Chondrocyte (in vitro differentiated cells): ENCODE measurements around the gene FOXP4. TPM values are rescaled to one million over a fixed set of nuclear protein-coding genes. Genes with fewer than 3 reads are reported as not detected.

Source experiments
- DNase-seq: peaks from one replicate; pipeline ENCODE4 v3.0.0; 2021; ENCODE audit warnings: mixed read lengths, low spot score
- H3K27ac Mint-ChIP-seq: one replicate; pipeline ENCODE4 v1.8.0; 2021; ENCODE audit warnings: mild to moderate bottlenecking, moderate library complexity, mixed read lengths; ENCODE audit not compliant: unreplicated experiment
- H3K27me3 Mint-ChIP-seq: 2 replicates; pipeline ENCODE4 v1.8.0; 2021; ENCODE audit warnings: low read depth, mixed read lengths
- H3K36me3 Mint-ChIP-seq: 2 replicates; pipeline ENCODE4 v1.8.0; 2021; ENCODE audit warnings: low read depth, mixed read lengths
- H3K4me1 Mint-ChIP-seq: 2 replicates; pipeline ENCODE4 v1.8.0; 2021; ENCODE audit warnings: low read depth, mild to moderate bottlenecking, mixed read lengths
- H3K4me3 Mint-ChIP-seq: one replicate; pipeline ENCODE4 v1.8.0; 2021; ENCODE audit warnings: mild to moderate bottlenecking, moderate library complexity, mixed read lengths; ENCODE audit not compliant: unreplicated experiment
- H3K9me3 Mint-ChIP-seq: 2 replicates; pipeline ENCODE4 v1.8.0; 2021; ENCODE audit warnings: low read depth, mixed read lengths
- total RNA-seq: library from RNA; stranded (reverse); gene quantifications from 3 replicates; pipeline ENCODE4 v1.2.1, GENCODE V29; 2021
- TF ChIP-seq, protein P1 (sequence below): fragments of 200-600 bp; sonication (generic); IDR thresholded peaks from 2 replicates; pipeline ENCODE4 v1.5.0; 2021; ENCODE audit warnings: antibody characterized with exemption, mild to moderate bottlenecking, moderate library complexity

The FOXP4 gene
- total RNA-seq, 1 donor from 2014 or later, result 18.6 TPM

DNA sequence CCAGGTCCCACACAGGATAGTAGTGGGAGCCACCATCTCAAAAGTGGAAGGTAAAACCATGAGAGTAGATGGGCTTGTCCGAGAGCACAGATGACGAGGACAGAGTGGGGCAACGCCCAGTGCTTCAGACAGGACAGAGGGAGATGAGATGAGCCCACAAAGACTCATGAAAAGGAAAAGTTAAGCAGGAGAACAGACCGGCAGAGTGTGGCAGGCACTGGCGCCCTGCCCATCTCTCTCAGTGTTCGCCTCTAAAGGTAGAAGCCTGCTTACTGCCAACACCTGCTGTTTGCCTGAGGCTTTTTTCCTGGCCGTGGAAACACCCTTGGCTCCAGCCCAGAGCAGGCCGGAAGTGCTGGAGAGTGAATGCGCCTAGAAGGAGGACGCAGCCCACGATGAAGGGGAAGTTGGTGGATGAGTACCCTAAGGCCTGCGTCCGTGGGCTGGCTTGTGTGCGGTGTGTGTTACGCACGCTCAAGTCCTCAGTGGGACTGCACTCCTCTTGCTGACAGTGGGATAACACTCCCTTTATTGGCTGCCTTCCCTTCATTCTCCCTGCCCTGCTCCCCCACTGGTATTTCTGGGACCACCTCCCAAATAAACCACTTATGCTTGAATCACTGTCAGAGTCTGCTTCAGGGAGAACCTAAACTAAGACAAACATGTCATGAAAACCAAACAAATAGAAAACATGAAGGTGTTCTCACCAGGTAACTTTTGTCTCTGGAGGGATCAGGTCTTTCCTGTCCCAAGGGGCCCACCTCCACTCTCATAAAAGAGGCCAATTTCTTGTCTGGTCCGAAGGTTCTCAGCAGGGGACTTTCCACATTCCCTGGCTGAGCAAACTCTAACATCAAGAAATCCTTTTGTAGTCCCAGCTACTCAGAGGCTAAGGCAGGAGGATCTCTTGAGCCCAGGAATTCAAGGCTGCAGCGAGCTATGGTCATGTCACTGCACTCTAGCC, 9.1 kb upstream of the FOXP4 start:
- peaks cover 19% of the 10 kb centered on the region for H3K27me3 Mint-ChIP-seq
- peaks cover 4% of the 10 kb centered on the region for H3K4me1 Mint-ChIP-seq
- peaks cover 2% of the 10 kb centered on the region for H3K36me3 Mint-ChIP-seq
- no peaks in the 10 kb centered on the region for H3K9me3 Mint-ChIP-seq
- no peak overlapping the region for H3K4me3 Mint-ChIP-seq
- DNase-seq, result no peak
- H3K27ac Mint-ChIP-seq, result no peak overlapping the region
- TF ChIP-seq, protein P1, sequence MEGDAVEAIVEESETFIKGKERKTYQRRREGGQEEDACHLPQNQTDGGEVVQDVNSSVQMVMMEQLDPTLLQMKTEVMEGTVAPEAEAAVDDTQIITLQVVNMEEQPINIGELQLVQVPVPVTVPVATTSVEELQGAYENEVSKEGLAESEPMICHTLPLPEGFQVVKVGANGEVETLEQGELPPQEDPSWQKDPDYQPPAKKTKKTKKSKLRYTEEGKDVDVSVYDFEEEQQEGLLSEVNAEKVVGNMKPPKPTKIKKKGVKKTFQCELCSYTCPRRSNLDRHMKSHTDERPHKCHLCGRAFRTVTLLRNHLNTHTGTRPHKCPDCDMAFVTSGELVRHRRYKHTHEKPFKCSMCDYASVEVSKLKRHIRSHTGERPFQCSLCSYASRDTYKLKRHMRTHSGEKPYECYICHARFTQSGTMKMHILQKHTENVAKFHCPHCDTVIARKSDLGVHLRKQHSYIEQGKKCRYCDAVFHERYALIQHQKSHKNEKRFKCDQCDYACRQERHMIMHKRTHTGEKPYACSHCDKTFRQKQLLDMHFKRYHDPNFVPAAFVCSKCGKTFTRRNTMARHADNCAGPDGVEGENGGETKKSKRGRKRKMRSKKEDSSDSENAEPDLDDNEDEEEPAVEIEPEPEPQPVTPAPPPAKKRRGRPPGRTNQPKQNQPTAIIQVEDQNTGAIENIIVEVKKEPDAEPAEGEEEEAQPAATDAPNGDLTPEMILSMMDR, result no peak

DNA sequence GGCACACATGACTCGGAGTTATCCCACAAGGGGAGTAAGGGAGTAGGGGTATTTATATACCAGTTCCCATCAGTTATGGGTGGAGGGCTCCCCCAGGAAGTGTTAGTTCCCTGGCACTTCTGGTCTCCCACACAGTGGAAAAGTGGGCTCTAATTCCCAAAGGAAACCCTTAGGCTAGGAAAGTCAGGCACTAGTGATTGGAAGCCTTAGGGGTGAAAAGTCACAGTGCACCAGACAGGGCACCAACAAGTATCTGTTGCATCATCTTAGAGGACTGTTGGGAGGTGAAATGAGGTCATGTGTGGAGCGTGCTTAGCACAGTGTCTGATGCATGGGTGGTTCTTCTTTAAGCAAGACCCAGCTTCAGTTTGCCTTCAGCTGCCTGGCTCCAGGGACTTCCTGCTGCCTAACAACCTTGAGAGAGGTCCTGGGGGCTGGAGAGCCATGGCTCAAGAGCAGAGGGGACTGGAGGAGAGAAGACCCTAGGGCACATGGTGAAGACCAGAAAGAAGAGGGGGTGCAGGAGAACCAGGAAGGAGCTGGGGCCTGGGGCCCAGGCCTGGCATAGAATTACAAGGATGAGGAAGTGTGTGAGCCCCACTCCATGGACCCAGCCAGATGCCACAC, 7.5 kb upstream of the FOXP4 start:
- Mint-ChIP-seq H3K4me1 (no peaks in the 10 kb centered on the region), H3K27ac (no peak overlapping the region), H3K4me3 (no peak overlapping the region), H3K27me3 (peaks cover 15% of the 10 kb centered on the region), H3K9me3 (no peaks in the 10 kb centered on the region), H3K36me3 (peaks cover 2% of the 10 kb centered on the region)
- DNase-seq, result no peak
- TF ChIP-seq, protein P1, result no peak

DNA sequence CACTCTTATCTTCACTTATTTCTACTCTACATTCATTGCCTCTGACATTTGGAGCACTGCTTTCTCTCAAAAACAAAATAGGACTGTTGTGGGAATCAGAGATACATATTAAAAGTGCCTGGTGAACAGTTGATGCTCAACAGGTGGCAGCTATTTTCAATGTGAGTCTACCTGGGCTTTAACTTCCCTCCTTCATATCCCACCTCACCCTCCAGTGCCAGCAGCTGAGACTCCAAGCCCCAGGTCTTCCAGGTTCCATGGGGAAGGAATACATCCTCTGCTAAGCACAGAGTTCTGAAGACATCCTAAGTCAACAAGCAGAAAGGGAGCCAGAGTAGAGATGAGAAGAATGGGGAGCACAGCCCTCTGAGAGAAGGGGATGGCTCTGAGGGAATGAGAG, 7.0 kb upstream of the FOXP4 start:
- H3K27ac Mint-ChIP-seq, result no peak overlapping the region
- no peaks in the 10 kb centered on the region for H3K4me1 Mint-ChIP-seq
- no peak for DNase-seq
- peaks cover 2% of the 10 kb centered on the region for H3K36me3 Mint-ChIP-seq
- H3K4me3 Mint-ChIP-seq, result no peak overlapping the region
- H3K27me3 Mint-ChIP-seq, result peaks cover 15% of the 10 kb centered on the region
- H3K9me3 Mint-ChIP-seq, result no peaks in the 10 kb centered on the region
- TF ChIP-seq, protein P1, result no peak

DNA sequence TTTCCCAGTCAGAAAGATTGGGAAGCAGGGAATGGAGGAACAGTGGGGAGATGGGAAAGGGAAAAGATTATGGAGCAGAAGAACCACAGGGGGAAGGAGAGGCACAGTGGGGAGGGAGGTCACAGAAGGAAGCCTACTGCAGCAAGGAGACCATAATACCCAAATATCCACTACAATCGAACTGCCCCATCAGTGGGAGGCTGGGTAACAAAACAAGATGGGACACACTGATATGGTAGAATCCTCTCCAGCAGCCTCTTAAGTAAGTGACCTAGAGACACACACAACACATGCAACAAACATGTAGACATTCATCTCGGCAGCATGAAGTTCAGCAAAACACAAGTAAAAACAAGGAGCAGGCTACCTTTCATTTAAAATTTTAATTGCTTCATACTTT, 4.8 kb upstream of the FOXP4 start:
- Mint-ChIP-seq H3K36me3 (peaks cover 1% of the 10 kb centered on the region), H3K27me3 (peaks cover 11% of the 10 kb centered on the region), H3K9me3 (no peaks in the 10 kb centered on the region), H3K27ac (no peak overlapping the region), H3K4me3 (no peak overlapping the region), H3K4me1 (peaks cover 10% of the 10 kb centered on the region)
- no peak for DNase-seq
- TF ChIP-seq, protein P1, result no peak

DNA sequence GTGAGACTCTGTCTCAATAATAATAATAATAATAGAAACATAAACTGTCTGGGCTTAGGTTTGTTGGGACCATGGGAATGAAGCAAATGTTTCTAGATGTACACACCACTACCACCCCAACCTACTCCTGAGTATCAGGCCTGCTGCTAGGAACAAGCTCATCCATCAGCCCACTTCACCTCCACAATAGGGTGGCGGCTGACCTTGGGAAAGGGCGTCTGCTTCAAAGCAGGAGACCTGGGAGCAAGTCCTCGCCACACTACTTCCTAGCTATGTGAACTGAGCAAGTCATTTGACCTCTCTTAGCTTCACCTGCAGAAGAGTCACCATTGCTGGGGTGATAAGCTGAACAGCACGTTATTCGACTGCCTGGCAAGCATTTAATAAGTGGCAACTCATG, 3.1 kb upstream of the FOXP4 start:
- no peak overlapping the region for H3K27ac Mint-ChIP-seq
- TF ChIP-seq, protein P1, result no peak
- no peaks in the 10 kb centered on the region for H3K36me3 Mint-ChIP-seq
- H3K9me3 Mint-ChIP-seq, result no peaks in the 10 kb centered on the region
- H3K4me3 Mint-ChIP-seq, result no peak overlapping the region
- DNase-seq, result no peak
- H3K4me1 Mint-ChIP-seq, result peaks cover 16% of the 10 kb centered on the region
- peaks cover 9% of the 10 kb centered on the region for H3K27me3 Mint-ChIP-seq
